ENCODE measurements around the gene THPO. TPM values are rescaled to one million over a fixed set of nuclear protein-coding genes. Genes with fewer than 3 reads are reported as not detected.

The THPO gene
- total and polyA plus RNA-seq, 4 donors: 0.17 to 0.31 (median 0.20) TPM

GRCh38 chr3:184323696-184324095 lies 54.3 kb downstream of the THPO start:
- WGBS, 2 donors: 92 to 97% methylated on average over 8 of the region's 8 CpGs
- DNase-seq: no peak
- peaks cover 73 to 81% (median 78%) of the 10 kb centered on the region in 4 donors for H3K36me3 ChIP-seq (ENCODE audit: control insufficient read depth in 4 of 4, insufficient read depth in 4 of 4, low read length in 4 of 4)
- no peaks in the 10 kb centered on the region for H3K9me3 ChIP-seq (ENCODE audit: control insufficient read depth in 4 of 4, insufficient read depth in 3 of 4, low read length in 3 of 4)
- no peak overlapping the region for H3K9ac ChIP-seq (ENCODE audit: insufficient read depth in 1 of 2, low read length in 2 of 2)
- H3K4me1 ChIP-seq (ENCODE audit: control insufficient read depth in 5 of 5, insufficient read depth in 5 of 5, low read length in 5 of 5): peaks cover 3 to 15% (median 9%) of the 10 kb centered on the region in 5 donors
- H3K27me3 ChIP-seq (ENCODE audit: control insufficient read depth in 3 of 3, insufficient read depth in 3 of 3, low read length in 2 of 3): no peaks in the 10 kb centered on the region
- H3K4me3 ChIP-seq: no peak overlapping the region
- no peak for TF ChIP-seq CTCF (IDR thresholded peaks at IDR 0.05; ENCODE audit: control extremely low read depth, extremely low read depth)
- no peak for ATAC-seq (ENCODE audit: insufficient read depth, low FRiP score)
- H3K27ac ChIP-seq (ENCODE audit: low read depth in 1 of 2, low read length in 1 of 2): no peak overlapping the region

- H3K9ac ChIP-seq (ENCODE audit: insufficient read depth in 1 of 2, low read length in 2 of 2): no peak overlapping the region
- TF ChIP-seq CTCF (IDR thresholded peaks at IDR 0.05; ENCODE audit: control extremely low read depth, extremely low read depth): no peak
- peaks cover 3 to 15% (median 9%) of the 10 kb centered on the region in 5 donors for H3K4me1 ChIP-seq (ENCODE audit: control insufficient read depth in 5 of 5, insufficient read depth in 5 of 5, low read length in 5 of 5)
- no peaks in the 10 kb centered on the region for H3K9me3 ChIP-seq (ENCODE audit: control insufficient read depth in 4 of 4, insufficient read depth in 3 of 4, low read length in 3 of 4)
- H3K27me3 ChIP-seq (ENCODE audit: control insufficient read depth in 3 of 3, insufficient read depth in 3 of 3, low read length in 2 of 3): no peaks in the 10 kb centered on the region
- no peak for ATAC-seq (ENCODE audit: insufficient read depth, low FRiP score)
- no peak for DNase-seq
- no peak overlapping the region for H3K27ac ChIP-seq (ENCODE audit: low read depth in 1 of 2, low read length in 1 of 2)
- no peak overlapping the region for H3K4me3 ChIP-seq
- 74 to 85% methylated on average over 20 of the region's 20 CpGs for WGBS, 2 donors
- peaks cover 67 to 76% (median 71%) of the 10 kb centered on the region in 4 donors for H3K36me3 ChIP-seq (ENCODE audit: control insufficient read depth in 4 of 4, insufficient read depth in 4 of 4, low read length in 4 of 4)
Observed at GRCh38 chr3:184322731-184323487, 55.1 kb downstream of the THPO start.

Small RNA genes lying within 50 kb of the gene (small RNA-seq; reads per million reads assigned to genes)
- 606 reads per million, percentile 99 among the genes with 10 or more reads in this experiment for gene SNORD66 (ENCODE audit: low replicate concordance)

Other genes starting within 250 kb of the THPO start
- gene EIF2B5, start 242.8 kb downstream of the THPO start, total RNA-seq: 10 to 100 TPM; 32.5 to 36.0 TPM
- 10 to 100 TPM; 39.7 to 43.2 TPM for gene EIF2B5, start 242.8 kb downstream of the THPO start, polyA plus RNA-seq
- gene DVL3, start 222.8 kb downstream of the THPO start, total RNA-seq: 10 to 100 TPM; 51.8 to 73.5 TPM
- 10 to 100 TPM; 37.8 to 39.9 TPM for gene DVL3, start 222.8 kb downstream of the THPO start, polyA plus RNA-seq
- gene AP2M1, start 203.4 kb downstream of the THPO start, total RNA-seq: 100 to 1,000 TPM; 173 to 333 TPM
- 100 to 1,000 TPM; 153 to 329 TPM for gene AP2M1, start 203.4 kb downstream of the THPO start, polyA plus RNA-seq
- 10 to 100 TPM; 44.7 to 81.8 TPM for gene ABCF3, start 192.0 kb downstream of the THPO start, total RNA-seq
- gene ABCF3, start 192.0 kb downstream of the THPO start, polyA plus RNA-seq: 10 to 100 TPM; 47.5 to 51.4 TPM
- gene VWA5B2, start 148.6 kb downstream of the THPO start, total RNA-seq: 1 to 10 TPM; 1.6 to 1.7 TPM
- under 1 TPM; 0.12 to 0.15 TPM for gene VWA5B2, start 148.6 kb downstream of the THPO start, polyA plus RNA-seq
- 10 to 100 TPM; 24.7 to 54.8 TPM for gene ALG3, start 129.2 kb downstream of the THPO start, total RNA-seq
- 10 to 100 TPM; 32.2 to 68.0 TPM for gene ALG3, start 129.2 kb downstream of the THPO start, polyA plus RNA-seq
- gene EEF1AKMT4, start 128.5 kb downstream of the THPO start, total RNA-seq: 1 to 10 TPM; 2.3 to 4.6 TPM
- gene EEF1AKMT4, start 128.5 kb downstream of the THPO start, polyA plus RNA-seq: 10 to 100 TPM in 1 of 2 donors, 1 to 10 TPM in 1; 5.2 to 12.2 TPM
- gene CAMK2N2, start 116.7 kb downstream of the THPO start, total RNA-seq: under 1 TPM; 0.23 to 0.58 TPM
- under 1 TPM; 0.03 to 0.12 TPM for gene CAMK2N2, start 116.7 kb downstream of the THPO start, polyA plus RNA-seq
- under 1 TPM in 1 of 2 donors, not detected in 1; 0.15 TPM for gene ECE2, start 102.2 kb downstream of the THPO start, total RNA-seq
- gene ECE2, start 102.2 kb downstream of the THPO start, polyA plus RNA-seq: not detected
- gene PSMD2, start 79.0 kb downstream of the THPO start, total RNA-seq: 100 to 1,000 TPM; 119 to 214 TPM
- 100 to 1,000 TPM in 1 of 2 donors, 10 to 100 TPM in 1; 78.7 to 222 TPM for gene PSMD2, start 79.0 kb downstream of the THPO start, polyA plus RNA-seq
- gene EIF4G1, start 63.6 kb downstream of the THPO start, total RNA-seq: 100 to 1,000 TPM; 211 to 419 TPM
- gene EIF4G1, start 63.6 kb downstream of the THPO start, polyA plus RNA-seq: 100 to 1,000 TPM; 201 to 241 TPM
- gene FAM131A, start 40.6 kb downstream of the THPO start, total RNA-seq: 10 to 100 TPM; 15.8 to 21.4 TPM
- 10 to 100 TPM; 12.9 to 15.5 TPM for gene FAM131A, start 40.6 kb downstream of the THPO start, polyA plus RNA-seq
- 1 to 10 TPM; 5.7 to 8.7 TPM for gene CLCN2, start 16.6 kb downstream of the THPO start, total RNA-seq
- gene CLCN2, start 16.6 kb downstream of the THPO start, polyA plus RNA-seq: 1 to 10 TPM; 2.7 to 5.0 TPM
- gene POLR2H, start 16.5 kb downstream of the THPO start, total RNA-seq: 10 to 100 TPM; 46.4 to 71.7 TPM
- 100 to 1,000 TPM in 1 of 2 donors, 10 to 100 TPM in 1; 93.2 to 139 TPM for gene POLR2H, start 16.5 kb downstream of the THPO start, polyA plus RNA-seq
- 10 to 100 TPM in 1 of 2 donors, 1 to 10 TPM in 1; 6.7 to 16.7 TPM for gene CHRD, start 1.8 kb upstream of the THPO start, total RNA-seq
- 1 to 10 TPM; 4.2 to 4.9 TPM for gene CHRD, start 1.8 kb upstream of the THPO start, polyA plus RNA-seq
- 10 to 100 TPM; 10.7 to 20.5 TPM for gene EPHB3, start 183.6 kb upstream of the THPO start, total RNA-seq
- gene EPHB3, start 183.6 kb upstream of the THPO start, polyA plus RNA-seq: 1 to 10 TPM; 3.1 to 4.7 TPM